ENCODE measurements around the gene CELSR1.
"Not testable (repeated sequence)": the region's sequence is repeated elsewhere in the genome, so short reads cannot be mapped to it uniquely, and the experiment has no call there.

Gene CELSR1

GRCh38 chr22:46473896-46474557 lies 63.4 kb downstream of the CELSR1 start:
- DNase-seq, result no peak

GRCh38 chr22:46473021-46473779 lies 64.2 kb downstream of the CELSR1 start:
- DNase-seq, result no peak

DNA sequence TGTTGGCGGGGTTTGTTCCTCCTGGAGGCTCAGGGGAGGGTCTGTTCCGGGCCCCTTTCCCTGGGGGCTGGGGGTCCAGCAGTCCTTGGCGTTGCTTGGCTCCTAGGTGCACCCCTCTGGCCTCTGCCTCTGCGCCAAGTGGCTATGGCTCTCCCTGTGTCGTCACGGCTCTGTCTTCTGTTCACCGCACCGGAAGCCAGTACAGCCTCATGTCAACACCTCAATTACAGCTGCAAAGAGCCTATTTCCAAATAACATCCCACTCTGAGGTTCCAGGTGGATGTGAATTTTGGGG lies 64.8 kb downstream of the CELSR1 start:
- DNase-seq, result no peak

DNA sequence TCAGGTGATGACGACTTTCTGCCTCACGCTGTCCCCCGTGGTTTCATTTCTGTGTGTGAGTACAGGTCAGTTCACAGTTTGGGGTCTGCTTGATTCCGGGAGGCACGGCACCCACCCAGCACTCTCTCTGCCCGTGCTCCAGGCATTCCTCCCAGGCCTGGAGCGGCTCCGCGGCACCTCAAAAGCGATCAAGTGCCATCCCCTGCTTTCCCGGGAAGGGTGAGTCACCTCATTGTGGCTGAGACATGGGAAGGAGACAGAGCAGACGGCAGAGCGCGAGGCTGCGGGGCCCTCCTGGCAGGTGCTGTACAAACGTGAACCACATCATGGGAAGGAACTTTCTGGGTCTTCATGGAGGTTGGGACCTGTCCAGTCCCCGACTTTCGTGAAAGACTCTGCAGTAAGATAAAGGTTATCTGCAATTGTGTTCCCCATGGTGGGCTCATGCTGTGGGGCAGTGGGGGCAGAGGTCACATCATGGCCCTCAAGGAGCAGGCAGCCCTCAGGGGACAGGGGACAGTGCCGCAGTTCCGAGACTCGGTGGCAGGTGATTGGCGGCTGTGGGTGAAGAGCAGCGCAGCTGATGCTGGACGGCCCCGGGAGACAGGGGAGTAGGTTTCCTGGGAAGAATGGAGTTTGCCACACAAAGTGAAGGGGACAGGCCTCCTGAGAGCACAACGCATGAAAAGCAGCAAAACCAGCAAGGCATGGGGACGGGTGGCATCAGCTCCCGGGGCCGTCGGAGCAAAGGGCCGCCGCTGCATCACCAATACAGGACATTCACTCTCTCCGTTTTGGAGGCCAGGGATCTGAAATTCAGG lies 65.3 kb downstream of the CELSR1 start:
- no peak for DNase-seq

DNA sequence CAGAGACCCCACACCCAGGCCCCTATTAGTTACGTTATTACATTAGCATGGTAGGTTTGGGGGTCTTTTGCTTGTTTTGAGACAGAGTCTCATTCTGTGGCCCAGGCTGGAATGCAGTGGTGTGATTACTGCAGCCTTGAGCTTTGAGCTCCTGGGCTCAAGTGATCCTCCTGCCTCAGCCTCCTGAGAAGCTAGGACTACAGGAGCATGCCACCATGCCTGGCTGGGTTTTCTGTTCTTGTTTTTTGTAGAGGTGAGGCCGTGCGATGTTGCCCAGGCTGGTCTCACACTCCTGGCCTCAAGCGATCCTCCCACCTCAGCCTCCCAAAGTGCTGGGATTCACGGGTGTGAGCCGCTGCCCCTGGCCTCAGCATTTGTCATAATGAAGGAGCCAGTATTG lies 66.1 kb downstream of the CELSR1 start:
- not testable (repeated sequence) for DNase-seq

DNA sequence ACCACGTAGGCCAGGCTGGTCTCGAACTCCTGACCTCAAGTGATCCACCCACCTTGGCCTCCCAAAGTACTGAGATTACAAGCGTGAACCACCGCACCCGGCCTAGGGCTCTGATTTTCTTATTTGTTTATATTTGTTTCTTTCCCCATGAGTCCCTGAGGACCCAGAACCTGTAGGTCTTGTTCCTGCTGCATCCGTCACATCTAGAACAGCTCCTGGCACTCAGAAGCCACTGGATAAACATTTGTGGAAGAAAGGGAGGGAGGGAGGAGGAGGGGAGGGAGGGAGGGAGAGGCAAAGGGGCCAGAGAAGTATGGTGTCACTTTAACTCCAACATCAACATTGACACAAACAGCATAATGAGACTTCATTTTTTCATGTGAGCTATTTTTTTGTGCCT lies 67.7 kb downstream of the CELSR1 start:
- DNase-seq, result no peak

DNA sequence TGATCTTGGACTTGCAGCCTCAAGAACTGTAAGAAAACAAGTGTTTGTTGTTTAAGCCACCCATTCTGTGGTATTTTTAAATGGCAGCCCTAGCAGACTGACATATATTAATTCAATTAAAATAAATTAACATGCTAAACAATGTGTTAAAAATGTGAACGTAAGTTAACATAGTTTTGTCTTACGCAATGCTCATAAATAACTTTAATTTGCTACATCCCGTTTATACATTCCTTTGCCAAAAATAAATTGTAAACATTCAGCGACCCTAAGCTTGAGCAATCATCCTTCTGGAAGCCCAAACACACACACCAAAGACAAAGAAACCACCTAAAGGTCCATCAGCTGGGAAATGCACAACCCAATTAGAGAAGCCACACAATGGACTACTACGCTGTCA lies 70.4 kb downstream of the CELSR1 start:
- no peak for DNase-seq

GRCh38 chr22:46466255-46466676 lies 71.2 kb downstream of the CELSR1 start:
- DNase-seq, result no peak

- DNase-seq, result no peak
Observed at GRCh38 chr22:46465793-46466192, 71.6 kb downstream of the CELSR1 start.

DNA sequence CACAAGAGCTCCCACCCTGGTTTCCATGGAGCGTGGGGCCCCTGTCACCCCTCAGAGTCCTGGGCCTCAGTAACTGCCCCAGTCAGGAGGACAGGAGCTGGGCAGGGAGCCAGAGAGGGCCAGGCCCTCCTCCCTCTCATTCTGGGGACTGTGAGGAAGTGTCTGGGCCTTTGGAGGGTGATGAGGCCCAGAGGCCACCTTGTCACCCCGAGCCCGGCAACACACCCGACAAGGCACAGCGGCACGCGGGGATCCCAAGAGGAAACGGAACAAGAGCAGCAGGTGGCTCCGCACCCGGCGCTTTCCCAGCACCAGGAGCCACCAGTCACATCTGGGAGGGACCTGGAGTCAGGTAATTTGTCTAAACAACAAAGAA lies 72.1 kb downstream of the CELSR1 start:
- no peak for DNase-seq

DNA sequence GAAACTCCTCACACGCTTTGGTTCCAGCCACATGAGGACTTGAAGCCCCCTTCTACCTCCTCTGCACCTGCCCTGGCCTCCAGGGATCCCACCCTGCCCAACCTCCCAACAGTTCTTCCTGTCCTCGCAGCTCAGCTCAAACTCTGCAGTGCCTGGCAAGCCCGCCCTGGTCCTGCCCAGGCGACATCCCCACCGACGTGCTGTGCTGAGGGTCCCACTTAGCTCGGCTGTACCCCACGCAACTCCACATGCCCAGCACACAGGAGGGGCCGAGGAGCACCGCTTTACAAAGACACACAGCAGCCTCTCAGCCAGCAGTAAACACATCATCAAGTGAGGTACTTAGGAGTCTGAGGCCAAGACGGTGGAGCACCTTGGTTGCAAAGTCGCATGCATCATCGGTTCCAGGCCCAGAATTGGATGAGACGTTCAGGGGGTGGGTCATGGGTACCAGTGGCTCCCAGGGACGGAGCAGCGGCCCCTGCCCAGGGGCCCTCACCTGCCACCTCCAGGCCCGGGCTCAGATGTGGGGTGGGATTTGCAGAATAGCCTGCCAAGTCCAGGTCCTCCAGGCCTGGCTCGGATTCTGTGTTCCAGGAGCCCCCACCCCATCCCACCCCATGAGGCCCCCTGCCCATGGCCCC lies 72.6 kb downstream of the CELSR1 start:
- DNase-seq, result no peak

- DNase-seq, result no peak
Observed at GRCh38 chr22:46464296-46464695, 73.1 kb downstream of the CELSR1 start.

GRCh38 chr22:46463435-46464227 lies 73.8 kb downstream of the CELSR1 start:
- no peak for DNase-seq

DNA sequence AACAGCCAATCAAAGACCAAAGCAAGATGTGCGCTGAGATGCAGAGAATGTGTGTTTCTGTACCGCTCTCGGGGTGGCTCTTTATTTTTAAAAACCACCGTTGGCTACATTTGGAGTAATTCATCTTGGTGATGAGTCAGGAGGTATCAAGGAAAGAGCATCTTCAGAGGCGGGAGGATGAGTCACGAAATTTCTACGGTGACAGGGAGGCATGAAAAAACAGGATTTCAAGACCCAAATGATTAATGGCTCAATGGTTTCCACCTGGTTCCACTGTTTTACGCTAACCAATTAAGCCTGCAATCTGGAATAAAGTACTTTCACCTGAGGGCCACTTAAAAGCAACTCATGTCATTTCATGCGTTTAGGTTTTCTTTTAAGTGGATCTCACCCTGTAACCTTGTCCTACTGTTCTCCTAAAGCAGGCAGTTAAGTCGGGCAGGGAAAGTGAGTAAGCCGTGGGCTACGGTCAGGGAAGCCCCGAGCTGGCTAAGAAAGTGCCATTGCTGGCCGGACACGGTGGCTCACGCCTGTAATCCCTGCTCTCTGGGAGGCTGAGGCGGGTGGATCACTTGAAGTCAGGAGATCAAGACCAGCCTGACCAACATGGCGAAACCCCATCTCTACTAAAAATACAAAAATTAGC lies 74.6 kb downstream of the CELSR1 start:
- no peak for DNase-seq

GRCh38 chr22:46461566-46462180 lies 75.7 kb downstream of the CELSR1 start:
- DNase-seq, result no peak

DNA sequence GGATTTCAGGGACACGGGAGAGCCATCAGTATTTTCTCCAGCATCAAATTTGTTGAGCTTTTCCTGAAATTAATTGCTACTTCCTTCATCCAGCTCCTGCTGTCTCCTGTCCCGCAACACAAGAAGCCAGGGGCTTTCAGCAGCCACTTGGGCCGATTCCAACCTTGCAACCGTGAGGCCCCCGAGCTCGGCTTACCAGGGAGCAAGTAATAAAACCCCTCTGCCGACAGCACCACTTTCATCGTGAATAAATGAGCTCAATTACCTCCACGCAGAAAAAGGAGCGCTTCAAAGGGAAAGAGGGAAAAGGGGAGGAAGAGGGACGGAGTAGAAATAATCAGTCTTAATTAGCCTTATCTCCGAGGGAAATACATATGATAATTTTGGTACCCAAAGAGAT lies 76.6 kb downstream of the CELSR1 start:
- DNase-seq, result no peak

GRCh38 chr22:46459347-46460065 lies 77.9 kb downstream of the CELSR1 start:
- DNase-seq, result no peak

- DNase-seq, result no peak
Observed at GRCh38 chr22:46458525-46458924, 78.9 kb downstream of the CELSR1 start.

DNA sequence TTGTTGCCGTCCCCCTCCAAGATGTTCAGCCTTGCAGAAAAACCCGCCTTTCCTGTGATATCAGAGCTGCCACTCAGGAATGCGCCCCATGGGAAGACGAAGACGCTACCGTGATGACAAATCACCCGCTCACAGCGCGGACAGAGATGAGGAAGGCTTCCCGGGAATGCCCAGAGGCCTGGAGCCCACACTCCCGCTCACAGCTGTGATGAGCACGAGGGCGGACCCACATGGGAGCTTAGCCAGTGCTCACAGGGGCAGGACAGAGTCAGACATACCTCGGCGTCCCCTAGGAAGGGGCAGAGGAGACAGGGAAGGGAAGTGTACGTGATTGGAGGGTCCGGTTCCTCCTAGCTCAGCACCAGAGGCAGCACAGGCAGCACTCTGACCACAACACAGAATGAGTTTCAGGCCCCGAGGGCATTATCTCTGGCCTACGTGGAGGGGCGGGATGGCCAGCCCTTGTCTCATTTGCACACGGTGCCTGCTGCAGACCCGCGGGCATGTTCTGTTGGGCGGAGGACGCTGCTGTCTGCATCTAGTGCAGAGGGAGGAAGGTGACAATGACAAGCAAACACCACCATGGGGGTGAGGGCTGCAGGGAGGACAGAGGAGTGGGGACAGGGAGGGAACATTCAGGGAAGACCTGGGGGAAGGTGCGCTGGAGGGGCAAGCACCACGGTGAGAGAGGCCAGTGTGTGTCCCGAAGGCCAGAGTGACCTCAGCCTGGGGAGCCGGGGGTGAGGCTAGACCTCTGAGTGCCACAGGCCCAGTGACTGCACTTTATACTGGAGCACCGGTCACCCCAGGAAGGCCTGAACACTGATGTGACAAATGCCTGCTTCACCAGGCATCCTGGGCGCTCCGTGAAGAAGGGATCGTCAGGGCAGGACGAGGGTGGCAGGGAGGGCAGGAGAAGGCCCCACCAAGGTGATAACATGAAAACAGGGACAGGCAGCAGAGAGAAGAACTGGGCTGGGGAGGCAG lies 79.6 kb downstream of the CELSR1 start:
- no peak for DNase-seq

GRCh38 chr22:46456818-46457163 lies 80.6 kb downstream of the CELSR1 start:
- DNase-seq, result no peak
